ENCODE data around the gene MITF.

DNA sequence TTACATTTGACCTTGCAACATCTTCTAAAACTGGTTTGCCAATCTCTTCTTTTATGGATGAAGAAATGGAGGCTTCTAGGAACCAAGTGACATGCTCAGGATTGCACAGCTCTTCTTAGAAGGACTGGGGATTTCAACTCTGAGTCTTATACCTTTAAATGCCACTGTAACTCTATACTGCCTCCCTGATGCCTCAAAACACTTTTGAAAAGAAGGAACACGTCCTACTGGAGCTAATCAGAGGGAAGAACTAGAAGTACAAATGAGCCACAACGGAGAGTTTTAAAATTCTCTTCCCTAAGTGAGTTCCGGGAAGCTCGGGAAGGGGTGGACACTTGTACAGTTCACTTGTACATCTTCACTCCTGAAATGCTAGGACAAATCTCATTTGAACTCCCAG is 949 bp upstream of the MITF start:
- TF ChIP-seq, protein P1, sequence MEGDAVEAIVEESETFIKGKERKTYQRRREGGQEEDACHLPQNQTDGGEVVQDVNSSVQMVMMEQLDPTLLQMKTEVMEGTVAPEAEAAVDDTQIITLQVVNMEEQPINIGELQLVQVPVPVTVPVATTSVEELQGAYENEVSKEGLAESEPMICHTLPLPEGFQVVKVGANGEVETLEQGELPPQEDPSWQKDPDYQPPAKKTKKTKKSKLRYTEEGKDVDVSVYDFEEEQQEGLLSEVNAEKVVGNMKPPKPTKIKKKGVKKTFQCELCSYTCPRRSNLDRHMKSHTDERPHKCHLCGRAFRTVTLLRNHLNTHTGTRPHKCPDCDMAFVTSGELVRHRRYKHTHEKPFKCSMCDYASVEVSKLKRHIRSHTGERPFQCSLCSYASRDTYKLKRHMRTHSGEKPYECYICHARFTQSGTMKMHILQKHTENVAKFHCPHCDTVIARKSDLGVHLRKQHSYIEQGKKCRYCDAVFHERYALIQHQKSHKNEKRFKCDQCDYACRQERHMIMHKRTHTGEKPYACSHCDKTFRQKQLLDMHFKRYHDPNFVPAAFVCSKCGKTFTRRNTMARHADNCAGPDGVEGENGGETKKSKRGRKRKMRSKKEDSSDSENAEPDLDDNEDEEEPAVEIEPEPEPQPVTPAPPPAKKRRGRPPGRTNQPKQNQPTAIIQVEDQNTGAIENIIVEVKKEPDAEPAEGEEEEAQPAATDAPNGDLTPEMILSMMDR (IDR thresholded peaks at IDR 0.05; ENCODE audit: insufficient read depth, low read depth, low read length) = no peak
- TF ChIP-seq EZH2 (IDR thresholded peaks at IDR 0.05; ENCODE audit: insufficient read depth, low read length) = no peak
